Astrocyte (in vitro differentiated cells and primary cell): ENCODE results near the gene MIOS. TPM values are rescaled to one million over a fixed set of nuclear protein-coding genes. Genes with fewer than 3 reads are reported as not detected.

Experiments used
- DNase-seq: peaks from one replicate; pipeline ENCODE4 v3.0.0-alpha.2; 2010; ENCODE audit warnings: low read depth
- FAIRE-seq: peaks from 2 replicates; lab custom pipeline; 2011; peaks lifted over from hg19 to GRCh38; lab: Jason Lieb, UNC
- H2AFZ ChIP-seq: 2 replicates; pipeline ENCODE4 v1.6.0; 2012; ENCODE audit warnings: low read depth, low read length, inconsistent platforms
- H3K27ac ChIP-seq: 2 replicates; pipeline ENCODE4 v1.5.1; 2011; ENCODE audit warnings: low read depth, low read length, inconsistent platforms
- H3K27me3 ChIP-seq: 2 replicates; pipeline ENCODE4 v1.6.0; 2011; ENCODE audit warnings: low read length, inconsistent platforms; ENCODE audit not compliant: insufficient read depth
- H3K36me3 ChIP-seq: 2 replicates; pipeline ENCODE4 v1.5.1; 2011; ENCODE audit warnings: low read length, inconsistent platforms; ENCODE audit not compliant: insufficient read depth
- H3K4me1 ChIP-seq: 2 replicates; pipeline ENCODE4 v1.5.1; 2011; ENCODE audit warnings: low read length, inconsistent platforms; ENCODE audit not compliant: insufficient read depth
- H3K4me2 ChIP-seq: 2 replicates; pipeline ENCODE4 v1.6.0; 2012; ENCODE audit warnings: low read length, inconsistent platforms
- H3K4me3 ChIP-seq: 2 replicates; pipeline ENCODE4 v1.5.1; 2011; ENCODE audit warnings: low read depth, mild to moderate bottlenecking, low read length, inconsistent platforms; ENCODE audit not compliant: insufficient read depth
- H3K79me2 ChIP-seq: 2 replicates; pipeline ENCODE4 v1.6.0; 2012; ENCODE audit warnings: mild to moderate bottlenecking, low read length, inconsistent platforms; ENCODE audit not compliant: insufficient read depth
- H3K9ac ChIP-seq: 2 replicates; pipeline ENCODE4 v1.6.0; 2012; ENCODE audit warnings: mild to moderate bottlenecking, low read length, inconsistent platforms
- H3K9me3 ChIP-seq: 2 replicates; pipeline ENCODE4 v1.5.1; 2012; ENCODE audit warnings: low read depth, mild to moderate bottlenecking, low read length, inconsistent platforms; ENCODE audit not compliant: insufficient read depth
- H4K20me1 ChIP-seq: 2 replicates; pipeline ENCODE4 v1.6.0; 2012; ENCODE audit warnings: low read length, inconsistent platforms; ENCODE audit not compliant: insufficient read depth
- H3K27ac Mint-ChIP-seq: one replicate; pipeline ENCODE4 v1.8.0; 2021; ENCODE audit warnings: mild to moderate bottlenecking, mixed read lengths; ENCODE audit not compliant: unreplicated experiment
- H3K27me3 Mint-ChIP-seq: one replicate; pipeline ENCODE4 v1.8.0; 2021; ENCODE audit warnings: low read depth, mixed read lengths; ENCODE audit not compliant: unreplicated experiment
- H3K36me3 Mint-ChIP-seq: one replicate; pipeline ENCODE4 v1.8.0; 2021; ENCODE audit warnings: low read depth, mixed read lengths; ENCODE audit not compliant: unreplicated experiment
- H3K4me1 Mint-ChIP-seq: one replicate; pipeline ENCODE4 v1.8.0; 2021; ENCODE audit warnings: low read depth, mixed read lengths; ENCODE audit not compliant: unreplicated experiment
- H3K4me3 Mint-ChIP-seq: one replicate; pipeline ENCODE4 v1.8.0; 2021; ENCODE audit warnings: mild to moderate bottlenecking, moderate library complexity, mixed read lengths; ENCODE audit not compliant: unreplicated experiment
- H3K9me3 Mint-ChIP-seq: one replicate; pipeline ENCODE4 v1.8.0; 2021; ENCODE audit warnings: mild to moderate bottlenecking, mixed read lengths; ENCODE audit not compliant: unreplicated experiment
- EZH2 ChIP-seq: IDR thresholded peaks from 2 replicates; pipeline ENCODE4 v1.6.1; 2012; ENCODE audit warnings: mild to moderate bottlenecking, low read length, inconsistent platforms; ENCODE audit not compliant: insufficient read depth
- total RNA-seq: library from RNA; stranded (reverse); gene quantifications from 2 replicates; pipeline ENCODE4 v1.2.1, GENCODE V29; 2021
- TF ChIP-seq, protein P1 (sequence below): IDR thresholded peaks from 2 replicates; pipeline ENCODE4 v1.5.1; 2011; ENCODE audit warnings: low read depth, mild to moderate bottlenecking, inconsistent platforms, low read length, moderate library complexity; ENCODE audit not compliant: insufficient read depth

Gene MIOS
- total RNA-seq, 1 donor from 2014 or later: 16.4 TPM

DNA sequence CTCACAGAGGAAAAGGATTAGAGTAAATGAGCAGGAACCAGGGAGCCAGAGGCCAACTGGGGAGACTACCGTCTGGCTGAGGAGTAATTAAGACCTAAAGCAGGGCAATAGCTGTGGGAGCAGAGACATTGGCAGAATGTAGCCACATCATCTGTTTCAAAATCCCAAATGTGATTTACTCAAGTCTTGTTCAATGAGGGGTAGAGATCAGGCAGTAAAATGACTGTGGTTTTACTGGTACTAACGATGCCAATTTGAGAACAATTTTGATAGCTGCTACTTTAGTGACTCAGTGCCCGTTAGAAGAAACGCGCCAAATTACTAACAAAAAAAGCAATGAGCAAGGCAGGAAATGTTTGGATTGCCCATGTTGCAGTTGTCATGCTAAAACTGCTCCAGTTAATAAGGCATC is 12.7 kb upstream of the MIOS start:
- peaks cover 14% of the 10 kb centered on the region for H3K9me3 Mint-ChIP-seq
- H3K4me3 ChIP-seq: no peak overlapping the region
- peaks cover 3% of the 10 kb centered on the region for H3K36me3 Mint-ChIP-seq
- H2AFZ ChIP-seq: no peak overlapping the region
- no peaks in the 10 kb centered on the region for H3K36me3 ChIP-seq
- TF ChIP-seq, protein P1, sequence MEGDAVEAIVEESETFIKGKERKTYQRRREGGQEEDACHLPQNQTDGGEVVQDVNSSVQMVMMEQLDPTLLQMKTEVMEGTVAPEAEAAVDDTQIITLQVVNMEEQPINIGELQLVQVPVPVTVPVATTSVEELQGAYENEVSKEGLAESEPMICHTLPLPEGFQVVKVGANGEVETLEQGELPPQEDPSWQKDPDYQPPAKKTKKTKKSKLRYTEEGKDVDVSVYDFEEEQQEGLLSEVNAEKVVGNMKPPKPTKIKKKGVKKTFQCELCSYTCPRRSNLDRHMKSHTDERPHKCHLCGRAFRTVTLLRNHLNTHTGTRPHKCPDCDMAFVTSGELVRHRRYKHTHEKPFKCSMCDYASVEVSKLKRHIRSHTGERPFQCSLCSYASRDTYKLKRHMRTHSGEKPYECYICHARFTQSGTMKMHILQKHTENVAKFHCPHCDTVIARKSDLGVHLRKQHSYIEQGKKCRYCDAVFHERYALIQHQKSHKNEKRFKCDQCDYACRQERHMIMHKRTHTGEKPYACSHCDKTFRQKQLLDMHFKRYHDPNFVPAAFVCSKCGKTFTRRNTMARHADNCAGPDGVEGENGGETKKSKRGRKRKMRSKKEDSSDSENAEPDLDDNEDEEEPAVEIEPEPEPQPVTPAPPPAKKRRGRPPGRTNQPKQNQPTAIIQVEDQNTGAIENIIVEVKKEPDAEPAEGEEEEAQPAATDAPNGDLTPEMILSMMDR: no peak
- H3K27ac Mint-ChIP-seq: no peak overlapping the region
- H3K27me3 ChIP-seq: no peaks in the 10 kb centered on the region
- peak overlapping the region; percentile 46 for H3K4me2 ChIP-seq
- no peaks in the 10 kb centered on the region for H4K20me1 ChIP-seq
- peak overlapping the region; percentile 15 for H3K27ac ChIP-seq
- peak; percentile 87 for DNase-seq
- peaks cover 3% of the 10 kb centered on the region for H3K27me3 Mint-ChIP-seq
- H3K4me1 Mint-ChIP-seq: no peaks in the 10 kb centered on the region
- peak; percentile 93 for FAIRE-seq
- H3K4me3 Mint-ChIP-seq: no peak overlapping the region
- no peaks in the 10 kb centered on the region for H3K79me2 ChIP-seq
- H3K9ac ChIP-seq: no peak overlapping the region
- peaks cover 14% of the 10 kb centered on the region for H3K4me1 ChIP-seq
- H3K9me3 ChIP-seq: no peaks in the 10 kb centered on the region

GRCh38 chr7:7554649-7555575 is 11.8 kb upstream of the MIOS start:
- peaks cover 14% of the 10 kb centered on the region for H3K4me1 ChIP-seq
- FAIRE-seq (no peak), DNase-seq (no peak)
- H3K4me2 ChIP-seq: no peak overlapping the region
- no peak overlapping the region for H3K27ac ChIP-seq
- H3K9ac ChIP-seq: no peak overlapping the region
- no peaks in the 10 kb centered on the region for H3K9me3 ChIP-seq
- H3K79me2 ChIP-seq: no peaks in the 10 kb centered on the region
- H3K36me3 ChIP-seq: no peaks in the 10 kb centered on the region
- H4K20me1 ChIP-seq: no peaks in the 10 kb centered on the region
- H2AFZ ChIP-seq: no peak overlapping the region
- Mint-ChIP-seq H3K4me1 (no peaks in the 10 kb centered on the region), H3K27me3 (peaks cover 3% of the 10 kb centered on the region), H3K9me3 (peaks cover 15% of the 10 kb centered on the region), H3K4me3 (no peak overlapping the region), H3K27ac (no peak overlapping the region), H3K36me3 (peaks cover 3% of the 10 kb centered on the region)
- no peaks in the 10 kb centered on the region for H3K27me3 ChIP-seq
- no peak for TF ChIP-seq EZH2
- TF ChIP-seq, protein P1: no peak
- no peak overlapping the region for H3K4me3 ChIP-seq

GRCh38 chr7:7556852-7557251 is 9.8 kb upstream of the MIOS start:
- DNase-seq (no peak), FAIRE-seq (no peak)
- H3K27ac Mint-ChIP-seq: no peak overlapping the region
- Histone ChIP-seq H3K36me3 (no peaks in the 10 kb centered on the region), H3K4me1 (peaks cover 14% of the 10 kb centered on the region), H3K79me2 (no peaks in the 10 kb centered on the region), H3K9ac (no peak overlapping the region), H3K4me3 (no peak overlapping the region), H3K27ac (no peak overlapping the region), H4K20me1 (no peaks in the 10 kb centered on the region), H2AFZ (no peak overlapping the region), H3K9me3 (no peaks in the 10 kb centered on the region), H3K4me2 (no peak overlapping the region), H3K27me3 (no peaks in the 10 kb centered on the region)
- peaks cover 3% of the 10 kb centered on the region for H3K36me3 Mint-ChIP-seq
- TF ChIP-seq, protein P1: no peak
- TF ChIP-seq EZH2: no peak
- peaks cover 3% of the 10 kb centered on the region for H3K27me3 Mint-ChIP-seq
- no peak overlapping the region for H3K4me3 Mint-ChIP-seq
- H3K4me1 Mint-ChIP-seq: no peaks in the 10 kb centered on the region
- H3K9me3 Mint-ChIP-seq: peaks cover 15% of the 10 kb centered on the region
